Tibial nerve (tissue), 4 donors: ENCODE measurements around the gene TMSB15C. TPM values are rescaled to one million over a fixed set of nuclear protein-coding genes. Genes with fewer than 3 reads are reported as not detected.
"Not testable (repeated sequence)": the region's sequence is repeated elsewhere in the genome, so short reads cannot be mapped to it uniquely, and the experiment has no call there.

Source experiments
- DNase-seq, 2 donors: peaks; one replicate each; pipeline ENCODE4 v3.0.0-alpha.2; 2019; ENCODE audit warnings: low spot score in 2 of 2
- H3K27ac ChIP-seq, 4 donors: fragments of 200-600 bp; sonication (generic) in 3 of 4; one replicate each; pipeline ENCODE4 v1.5.1; 2017 to 2019; ENCODE audit warnings: mild to moderate bottlenecking in 1 of 4
- H3K27me3 ChIP-seq, 2 donors: fragments of 200-600 bp; sonication (generic) in 1 of 2; one replicate each; pipeline versions ENCODE4 v1.5.1 to v1.6.0; 2017 to 2019
- H3K36me3 ChIP-seq, 3 donors: fragments of 200-600 bp; sonication (generic); one replicate each; pipeline ENCODE4 v1.5.1; 2018 to 2019
- H3K4me1 ChIP-seq, 4 donors: fragments of 200-600 bp; sonication (generic) in 3 of 4; one replicate each; pipeline ENCODE4 v1.5.1; 2017 to 2019
- H3K4me3 ChIP-seq, 4 donors: fragments of 200-600 bp; sonication (generic) in 3 of 4; one replicate each; pipeline ENCODE4 v1.5.1; 2017 to 2019; ENCODE audit warnings: mild to moderate bottlenecking in 1 of 4, moderate library complexity in 1 of 4
- H3K9me3 ChIP-seq, 4 donors: fragments of 200-600 bp; sonication (generic) in 3 of 4; one replicate each; pipeline ENCODE4 v1.5.1; 2017 to 2019
- CTCF ChIP-seq, 5 experiments: fragments of 200-600 bp in 3 of 5; fragments of 450-650 bp in 2 of 5; sonication (generic) in 3 of 5; IDR thresholded peaks; one replicate each; pipeline ENCODE4 v1.5.1; 2016 to 2019; ENCODE audit warnings: antibody characterized with exemption in 5 of 5, mild to moderate bottlenecking in 3 of 5, moderate library complexity in 2 of 5
- EP300 ChIP-seq, 2 donors: sonication (generic); formaldehyde crosslinking; IDR thresholded peaks; one replicate each; pipeline ENCODE4 v1.6.1; 2017; ENCODE audit warnings: antibody characterized with exemption in 2 of 2, mild to moderate bottlenecking in 1 of 2
- POLR2A ChIP-seq, 2 donors: fragments of 450-650 bp; IDR thresholded peaks; one replicate each; pipeline ENCODE4 v1.6.1; 2017; ENCODE audit warnings: antibody characterized with exemption in 2 of 2, mild to moderate bottlenecking in 2 of 2, moderate library complexity in 2 of 2
- WGBS, 2 donors: methylation state at CpG; one replicate each; pipeline ENCODE4 v1.1.5; 2018; 5-methylcytosine and 5-hydroxymethylcytosine counted together
- total RNA-seq, 4 donors: library from RNA; depleted of rRNA; stranded (reverse); fragments of >200 nt; gene quantifications; one replicate each; pipeline ENCODE4 v1.1.0, GENCODE V29; 2016

Gene TMSB15C
- total RNA-seq, 4 donors from 2014 or later = 1.6 to 4.8 (median 1.9) TPM

- H3K27me3 ChIP-seq = peaks cover 0 to 12% of the 10 kb centered on the region in 2 donors
- H3K36me3 ChIP-seq = no peaks in the 10 kb centered on the region
- TF ChIP-seq POLR2A (IDR thresholded peaks at IDR 0.05) (no peak), CTCF (IDR thresholded peaks at IDR 0.05) (no peak), EP300 (IDR thresholded peaks at IDR 0.05) (no peak)
- H3K27ac ChIP-seq = no peak overlapping the region
- H3K4me1 ChIP-seq = no peaks in the 10 kb centered on the region
- WGBS, 2 donors = 81 to 100% methylated on average over 2 to 4 of the region's 4 CpGs
- no peak for DNase-seq
- H3K9me3 ChIP-seq = no peaks in the 10 kb centered on the region
- no peak overlapping the region for H3K4me3 ChIP-seq
Observed at GRCh38 chrX:104084063-104084462, 8.0 kb upstream of the TMSB15C start.

GRCh38 chrX:104077854-104078253 lies 1.8 kb upstream of the TMSB15C start:
- WGBS, 2 donors = no CpG with 5 or more reads among the region's 6 CpGs

GRCh38 chrX:104062636-104063035 lies 13.4 kb downstream of the TMSB15C start:
- not testable (repeated sequence) for H3K27me3 ChIP-seq, DNase-seq, H3K27ac ChIP-seq, H3K4me1 ChIP-seq, H3K9me3 ChIP-seq, H3K4me3 ChIP-seq, H3K36me3 ChIP-seq
- WGBS, 2 donors = no CpG with 5 or more reads among the region's 18 CpGs

More at GRCh38 chrX:104077854-104078253, 1.8 kb upstream of the TMSB15C start:
- not testable (repeated sequence) for H3K4me1 ChIP-seq, H3K36me3 ChIP-seq, DNase-seq, H3K27me3 ChIP-seq, H3K9me3 ChIP-seq, H3K4me3 ChIP-seq, H3K27ac ChIP-seq

GRCh38 chrX:104054956-104055355 lies 21.1 kb downstream of the TMSB15C start:
- not testable (repeated sequence) for H3K9me3 ChIP-seq, H3K27me3 ChIP-seq, H3K4me3 ChIP-seq, H3K36me3 ChIP-seq, DNase-seq, H3K4me1 ChIP-seq, H3K27ac ChIP-seq
- WGBS, 2 donors = no CpG with 5 or more reads among the region's 13 CpGs

GRCh38 chrX:104047171-104047570 lies 28.9 kb downstream of the TMSB15C start:
- Histone ChIP-seq H3K27me3 (peaks cover 0 to 27% of the 10 kb centered on the region in 2 donors), H3K4me1 (no peaks in the 10 kb centered on the region), H3K9me3 (no peaks in the 10 kb centered on the region), H3K4me3 (no peak overlapping the region), H3K36me3 (no peaks in the 10 kb centered on the region), H3K27ac (no peak overlapping the region)
- DNase-seq = no peak
- 83 to 88% methylated on average over 1 to 13 of the region's 13 CpGs for WGBS, 2 donors
- TF ChIP-seq EP300 (IDR thresholded peaks at IDR 0.05) (no peak), POLR2A (IDR thresholded peaks at IDR 0.05) (no peak), CTCF (IDR thresholded peaks at IDR 0.05) (no peak)

- peaks cover 0 to 34% of the 10 kb centered on the region in 2 donors for H3K27me3 ChIP-seq
- DNase-seq = no peak
- H3K4me3 ChIP-seq = no peak overlapping the region
- H3K27ac ChIP-seq = no peak overlapping the region
- H3K4me1 ChIP-seq = no peaks in the 10 kb centered on the region
- no peaks in the 10 kb centered on the region for H3K36me3 ChIP-seq
- H3K9me3 ChIP-seq = no peaks in the 10 kb centered on the region
- WGBS, 2 donors = 82 to 88% methylated on average over 5 of the region's 5 CpGs
- TF ChIP-seq EP300 (IDR thresholded peaks at IDR 0.05) (no peak), CTCF (IDR thresholded peaks at IDR 0.05) (no peak), POLR2A (IDR thresholded peaks at IDR 0.05) (no peak)
Observed at GRCh38 chrX:104045642-104046041, 30.4 kb downstream of the TMSB15C start.

- TF ChIP-seq EP300 (IDR thresholded peaks at IDR 0.05) (no peak), CTCF (IDR thresholded peaks at IDR 0.05) (no peak), POLR2A (IDR thresholded peaks at IDR 0.05) (no peak)
- Histone ChIP-seq H3K4me3 (no peak overlapping the region), H3K4me1 (no peaks in the 10 kb centered on the region), H3K27ac (no peak overlapping the region), H3K36me3 (no peaks in the 10 kb centered on the region), H3K27me3 (peaks cover 0 to 26% of the 10 kb centered on the region in 2 donors), H3K9me3 (peaks cover 0 to 9% (median 0%) of the 10 kb centered on the region in 4 donors)
- no peak for DNase-seq
- 84 to 89% methylated on average over 4 of the region's 4 CpGs for WGBS, 2 donors
Observed at GRCh38 chrX:104041003-104041402, 35.0 kb downstream of the TMSB15C start.
